Left lung (tissue), 10 donors: ENCODE results near the gene BZW2. TPM values are rescaled to one million over a fixed set of nuclear protein-coding genes. Genes with fewer than 3 reads are reported as not detected.

Source experiments
- ATAC-seq: fragments of 200-7000 bp; cut with Tn5 transposase; one replicate; pipeline ENCODE4 v1.9.1; 2020; ENCODE audit warnings: moderate library complexity
- DNase-seq, 4 donors: peaks; one replicate each; pipeline ENCODE4 v3.0.0-alpha.2; 2013 to 2020
- H3K27ac ChIP-seq, 2 donors: fragments of 200-600 bp; sonication (generic) in 1 of 2; one replicate each; pipeline versions ENCODE4 v1.5.0 to v1.8.0; 2020 to 2021
- H3K27me3 ChIP-seq, 2 donors: fragments of 200-600 bp; sonication (generic) in 1 of 2; one replicate each; pipeline versions ENCODE4 v1.5.0 to v1.8.0; 2020 to 2021
- H3K36me3 ChIP-seq, 2 donors: fragments of 200-600 bp; sonication (generic) in 1 of 2; one replicate each; pipeline versions ENCODE4 v1.5.0 to v1.8.0; 2020 to 2021
- H3K4me1 ChIP-seq, 2 donors: fragments of 200-600 bp; one replicate each; pipeline ENCODE4 v1.8.0; 2021
- H3K4me3 ChIP-seq, 2 donors: fragments of 200-600 bp; sonication (generic) in 1 of 2; one replicate each; pipeline versions ENCODE4 v1.5.0 to v1.8.0; 2020 to 2021; ENCODE audit warnings: mild to moderate bottlenecking in 1 of 2
- H3K9me3 ChIP-seq, 2 donors: fragments of 200-600 bp; sonication (generic) in 1 of 2; one replicate each; pipeline versions ENCODE4 v1.5.0 to v1.8.0; 2020 to 2021
- CTCF ChIP-seq, 2 donors: fragments of 200-600 bp; sonication (generic) in 1 of 2; IDR thresholded peaks; one replicate each; pipeline versions ENCODE4 v1.5.0 to v1.8.0; 2021; ENCODE audit warnings: antibody characterized with exemption in 2 of 2
- intact Hi-C, 2 donors: fragments of 100-400 bp; cut with DNase I; formaldehyde crosslinking; loops; one replicate each; pipeline versions ENCODE4 v1.11.2 to v1.14.2; 2022
- polyA plus RNA-seq, 6 donors: library from polyadenylated mRNA; unstranded; fragments of 120-200 nt; gene quantifications; one replicate each; pipeline ENCODE4 v1.2.1, GENCODE V29; 2013; ENCODE audit not compliant: insufficient read length in 6 of 6
- total RNA-seq, 2 donors: library from RNA; stranded (reverse); fragmentation: NEBNext Ultra II Directional; extraction: Animal tissue kit (Norgen Biotek cat#: 25700); gene quantifications; one replicate each; pipeline ENCODE4 v1.2.1, GENCODE V29; 2021
- donor health status: DM: no; HTN: yes; CAD: no.
- donor health status: DM: no; HTN: no; CAD: no.

BZW2 gene
- total and polyA plus RNA-seq, 8 donors = 39.7 to 88.9 (median 77.3) TPM

- Histone ChIP-seq H3K4me3 (no peak overlapping the region), H3K36me3 (peaks cover 0 to 24% of the 10 kb centered on the region in 2 donors), H3K9me3 (no peaks in the 10 kb centered on the region), H3K27ac (no peak overlapping the region), H3K4me1 (no peaks in the 10 kb centered on the region), H3K27me3 (no peaks in the 10 kb centered on the region)
- DNase-seq (no peak), ATAC-seq (no peak)
- intact Hi-C loops = no loop called here
- no peak for TF ChIP-seq CTCF (IDR thresholded peaks at IDR 0.05)
These were observed 30.8 kb upstream of the BZW2 start for GRCh38 chr7:16615228-16615627.

GRCh38 chr7:16616122-16616521 lies 29.9 kb upstream of the BZW2 start:
- Histone ChIP-seq H3K36me3 (peaks cover 0 to 27% of the 10 kb centered on the region in 2 donors), H3K27me3 (no peaks in the 10 kb centered on the region), H3K4me1 (no peaks in the 10 kb centered on the region), H3K9me3 (no peaks in the 10 kb centered on the region), H3K4me3 (no peak overlapping the region), H3K27ac (no peak overlapping the region)
- no peak for DNase-seq
- ATAC-seq = no peak
- intact Hi-C loops = no loop called here
- TF ChIP-seq CTCF (IDR thresholded peaks at IDR 0.05) = no peak

GRCh38 chr7:16616542-16616941 lies 29.4 kb upstream of the BZW2 start:
- Histone ChIP-seq H3K4me3 (no peak overlapping the region), H3K9me3 (no peaks in the 10 kb centered on the region), H3K27me3 (no peaks in the 10 kb centered on the region), H3K36me3 (peaks cover 0 to 31% of the 10 kb centered on the region in 2 donors), H3K4me1 (no peaks in the 10 kb centered on the region), H3K27ac (no peak overlapping the region)
- ATAC-seq (no peak), DNase-seq (peak in 1 of 4 donors; percentile 73)
- no peak for TF ChIP-seq CTCF (IDR thresholded peaks at IDR 0.05)
- intact Hi-C loops = no loop called here

GRCh38 chr7:16619979-16620408 lies 26.0 kb upstream of the BZW2 start:
- H3K27ac ChIP-seq = no peak overlapping the region
- intact Hi-C loops = no loop called here

GRCh38 chr7:16626388-16626787 lies 19.6 kb upstream of the BZW2 start:
- no peak for ATAC-seq
- Histone ChIP-seq H3K27ac (no peak overlapping the region), H3K4me1 (no peaks in the 10 kb centered on the region), H3K4me3 (no peak overlapping the region), H3K27me3 (no peaks in the 10 kb centered on the region), H3K9me3 (no peaks in the 10 kb centered on the region), H3K36me3 (peaks cover 0 to 18% of the 10 kb centered on the region in 2 donors)
- DNase-seq = no peak
- TF ChIP-seq CTCF (IDR thresholded peaks at IDR 0.05) = no peak
- intact Hi-C loops = no loop called here

More at GRCh38 chr7:16619979-16620408, 26.0 kb upstream of the BZW2 start:
- H3K36me3 ChIP-seq = peaks cover 0 to 33% of the 10 kb centered on the region in 2 donors
- no peaks in the 10 kb centered on the region for H3K27me3 ChIP-seq
- no peaks in the 10 kb centered on the region for H3K9me3 ChIP-seq
- DNase-seq (no peak), ATAC-seq (no peak)
- no peak for TF ChIP-seq CTCF (IDR thresholded peaks at IDR 0.05)
- no peaks in the 10 kb centered on the region for H3K4me1 ChIP-seq
- H3K4me3 ChIP-seq = no peak overlapping the region
